ENCODE data around the gene ADISSP.

ADISSP gene

DNA sequence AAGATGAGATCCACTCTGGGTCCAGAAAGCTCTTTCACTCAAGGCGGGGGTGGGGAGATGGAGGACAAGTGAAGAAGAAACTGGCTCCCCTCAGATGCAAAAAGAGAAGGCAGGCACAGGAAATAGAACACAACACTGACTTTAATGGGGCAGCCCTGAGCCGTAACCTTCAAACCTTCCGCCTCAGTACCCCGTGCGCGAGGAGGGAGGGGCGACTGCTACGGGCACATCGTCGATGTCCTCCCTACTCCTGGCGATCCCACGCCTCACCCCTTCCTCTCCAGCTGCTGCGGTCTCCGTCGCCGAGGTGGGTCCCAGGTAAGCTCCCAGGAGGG lies 9.8 kb upstream of the ADISSP start:
- TF ChIP-seq, protein P1, sequence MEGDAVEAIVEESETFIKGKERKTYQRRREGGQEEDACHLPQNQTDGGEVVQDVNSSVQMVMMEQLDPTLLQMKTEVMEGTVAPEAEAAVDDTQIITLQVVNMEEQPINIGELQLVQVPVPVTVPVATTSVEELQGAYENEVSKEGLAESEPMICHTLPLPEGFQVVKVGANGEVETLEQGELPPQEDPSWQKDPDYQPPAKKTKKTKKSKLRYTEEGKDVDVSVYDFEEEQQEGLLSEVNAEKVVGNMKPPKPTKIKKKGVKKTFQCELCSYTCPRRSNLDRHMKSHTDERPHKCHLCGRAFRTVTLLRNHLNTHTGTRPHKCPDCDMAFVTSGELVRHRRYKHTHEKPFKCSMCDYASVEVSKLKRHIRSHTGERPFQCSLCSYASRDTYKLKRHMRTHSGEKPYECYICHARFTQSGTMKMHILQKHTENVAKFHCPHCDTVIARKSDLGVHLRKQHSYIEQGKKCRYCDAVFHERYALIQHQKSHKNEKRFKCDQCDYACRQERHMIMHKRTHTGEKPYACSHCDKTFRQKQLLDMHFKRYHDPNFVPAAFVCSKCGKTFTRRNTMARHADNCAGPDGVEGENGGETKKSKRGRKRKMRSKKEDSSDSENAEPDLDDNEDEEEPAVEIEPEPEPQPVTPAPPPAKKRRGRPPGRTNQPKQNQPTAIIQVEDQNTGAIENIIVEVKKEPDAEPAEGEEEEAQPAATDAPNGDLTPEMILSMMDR (IDR thresholded peaks at IDR 0.05; ENCODE audit: low read depth, low read length), result no peak
- H3K4me3 ChIP-seq (ENCODE audit: low read depth, low read length), result peak overlapping the region; percentile 43

DNA sequence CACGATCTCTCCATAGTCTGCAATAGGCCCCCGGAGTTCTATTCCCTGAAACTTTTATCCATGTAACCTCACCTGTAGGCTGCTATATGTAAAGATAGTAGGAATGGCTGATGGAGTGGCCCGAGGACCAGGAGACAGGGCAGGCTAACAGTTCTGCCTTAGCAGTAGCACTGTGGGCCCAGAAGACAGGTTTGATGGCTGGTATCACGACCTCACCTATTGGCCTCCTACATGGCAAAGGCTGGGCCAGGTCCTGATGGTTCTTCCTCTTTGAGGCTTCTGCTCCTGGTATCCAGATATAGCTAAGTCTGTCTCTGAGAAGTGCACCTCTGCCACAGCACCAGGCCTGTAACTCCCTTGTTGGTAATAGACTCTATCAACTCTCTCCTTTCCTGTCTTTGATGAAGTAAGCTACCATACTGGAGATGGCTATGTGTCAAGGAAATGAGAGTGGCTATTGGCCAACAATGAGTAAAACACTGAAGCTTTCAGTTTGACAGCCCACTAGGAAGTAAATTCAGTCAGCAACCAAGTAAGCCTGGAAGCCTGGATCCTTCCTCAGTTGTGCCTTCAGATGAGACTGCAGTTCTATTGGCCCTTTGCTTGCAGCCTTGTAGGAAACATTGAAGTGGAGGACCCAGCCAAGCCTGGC lies 8.0 kb upstream of the ADISSP start:
- TF ChIP-seq, protein P1 (IDR thresholded peaks at IDR 0.05; ENCODE audit: low read depth, low read length), result no peak
- H3K4me3 ChIP-seq (ENCODE audit: low read depth, low read length), result no peak overlapping the region

DNA sequence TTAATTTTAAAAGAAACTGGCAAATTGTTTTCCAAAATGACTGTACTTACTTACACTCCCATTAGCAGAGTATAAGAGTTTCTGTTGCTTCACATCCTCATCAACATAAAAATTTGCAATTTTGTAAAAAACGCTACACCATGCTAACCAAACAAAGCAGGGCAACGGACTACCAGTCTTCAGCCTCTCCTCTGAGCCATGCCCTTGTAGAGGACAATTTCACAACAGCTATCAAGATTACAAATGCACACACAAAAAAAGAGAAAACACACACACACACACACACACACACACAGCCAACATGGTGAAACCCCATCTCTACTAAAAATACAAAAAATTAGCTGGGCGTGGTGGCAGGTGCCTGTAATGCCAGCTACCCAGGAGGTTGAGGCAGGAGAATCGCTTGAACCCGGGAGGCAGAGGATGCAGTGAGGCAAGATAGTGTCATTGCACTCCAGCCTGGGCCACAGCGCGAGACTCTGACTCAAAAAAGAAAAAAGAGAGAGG lies 4.1 kb upstream of the ADISSP start:
- TF ChIP-seq, protein P1 (IDR thresholded peaks at IDR 0.05; ENCODE audit: low read depth, low read length), result no peak

DNA sequence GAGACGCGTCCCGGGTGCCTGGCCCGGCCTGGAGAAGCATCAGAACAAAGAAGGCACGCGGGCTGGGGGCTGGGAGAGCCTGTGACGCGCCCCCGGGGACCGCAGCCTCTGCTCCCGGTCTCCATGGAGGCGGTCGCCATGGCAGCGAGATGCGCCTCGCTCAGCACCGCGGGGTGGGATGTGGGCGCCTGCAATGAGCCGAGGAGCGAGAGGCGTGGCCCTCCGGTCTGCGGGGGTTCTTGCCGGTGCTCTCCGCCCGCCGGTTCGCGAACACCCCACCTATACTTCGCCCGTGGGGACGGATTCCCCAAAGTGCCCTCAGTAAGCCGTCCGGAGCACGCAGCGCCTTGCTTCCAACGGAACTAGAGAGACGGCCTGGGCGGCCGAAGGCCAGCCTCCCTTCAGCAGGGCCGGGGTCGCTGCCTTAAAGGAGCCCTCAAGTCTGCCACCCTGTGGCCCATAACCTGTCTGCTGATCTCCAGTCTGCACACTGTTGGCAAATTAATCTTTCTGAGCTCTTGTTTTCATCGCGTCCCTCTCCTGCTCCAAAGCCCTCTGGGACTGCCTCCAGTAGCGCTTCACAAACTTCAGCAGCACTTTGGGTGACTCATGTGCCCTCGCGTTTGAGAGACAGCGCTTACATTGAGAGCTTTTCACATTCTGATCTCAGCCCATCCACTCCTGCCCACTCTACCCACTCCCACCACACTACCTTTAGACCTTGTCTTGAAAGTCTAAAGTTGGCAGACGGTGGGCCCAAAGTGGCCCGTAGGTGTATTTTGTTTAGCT lies 983 bp upstream of the ADISSP start:
- H3K4me3 ChIP-seq (ENCODE audit: low read depth, low read length), result peak overlapping the region; percentile 70
- TF ChIP-seq, protein P1 (IDR thresholded peaks at IDR 0.05; ENCODE audit: low read depth, low read length), result peak; percentile 13; the same call in 1 of the 2 replicates

More for the DNA sequence above, 4.1 kb upstream of the ADISSP start:
- H3K4me3 ChIP-seq (ENCODE audit: low read depth, low read length), result no peak overlapping the region

DNA sequence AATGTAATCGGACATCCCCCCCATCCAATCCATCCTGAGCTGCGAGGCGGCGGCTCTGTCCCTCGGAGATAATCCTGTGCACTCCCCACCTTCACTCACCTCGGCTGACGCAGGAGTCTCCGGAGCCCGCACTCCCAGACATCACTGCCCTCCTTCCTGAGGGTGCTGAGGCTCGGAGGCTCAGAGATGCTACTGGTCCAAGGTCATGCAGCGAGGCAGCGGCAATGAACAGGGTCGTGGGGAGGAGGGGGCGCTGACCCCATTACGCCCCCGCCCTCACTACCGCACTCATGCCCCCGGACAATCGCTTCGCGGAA lies 485 bp downstream of the ADISSP start:
- TF ChIP-seq, protein P1 (IDR thresholded peaks at IDR 0.05; ENCODE audit: low read depth, low read length), result no peak
- peak overlapping the region; percentile 70 for H3K4me3 ChIP-seq (ENCODE audit: low read depth, low read length)

DNA sequence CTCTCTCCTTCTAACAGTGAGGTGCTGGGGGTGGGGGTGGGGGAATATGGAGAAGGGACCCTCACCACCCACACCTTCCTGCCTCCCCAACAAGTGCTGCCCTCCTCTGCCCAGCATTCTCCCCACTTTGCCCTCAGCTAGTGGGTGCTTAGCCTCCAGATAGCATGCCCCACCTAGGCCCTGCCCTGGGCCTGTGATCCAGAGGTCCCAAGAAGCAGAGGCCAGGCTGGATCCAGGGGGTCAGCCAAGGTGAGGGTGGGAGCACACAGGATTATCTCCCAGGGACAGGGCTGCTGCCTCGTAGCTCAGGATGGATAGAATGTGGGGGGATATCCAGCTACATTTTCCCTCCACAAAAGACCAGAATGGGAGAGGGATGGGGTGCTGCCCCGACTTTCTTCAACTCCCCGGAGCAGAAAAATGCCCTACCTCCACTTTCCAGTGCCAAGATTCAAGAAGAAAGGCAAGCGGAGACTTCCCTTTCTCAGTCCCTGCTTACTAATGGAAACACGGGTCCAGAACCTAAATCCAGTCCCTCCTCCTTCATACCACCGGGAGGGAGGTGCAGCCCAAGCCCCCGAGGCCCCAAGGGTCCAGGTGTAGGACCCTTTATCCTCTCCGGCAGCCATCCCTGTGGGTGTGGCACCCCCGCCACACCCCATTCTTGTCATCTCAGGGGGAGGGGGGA lies 987 bp downstream of the ADISSP start:
- peak overlapping the region; percentile 70 for H3K4me3 ChIP-seq (ENCODE audit: low read depth, low read length)
- TF ChIP-seq, protein P1 (IDR thresholded peaks at IDR 0.05; ENCODE audit: low read depth, low read length), result no peak
